Thyroid gland (tissue), 4 donors: ENCODE data around the gene ANKRD11. TPM values are rescaled to one million over a fixed set of nuclear protein-coding genes. Genes with fewer than 3 reads are reported as not detected.
"Not testable (repeated sequence)": the region's sequence is repeated elsewhere in the genome, so short reads cannot be mapped to it uniquely, and the experiment has no call there.

Experiments
- DNase-seq, 2 donors: peaks; one replicate each; pipeline ENCODE4 v3.0.0-alpha.2; 2019
- H3K27ac ChIP-seq, 3 donors: fragments of 200-600 bp; sonication (generic); 1 replicate in 2 of 3; 2 replicates in 1 of 3; pipeline ENCODE4 v1.5.1; 2016 to 2019; ENCODE audit warnings: mild to moderate bottlenecking in 1 of 3, moderate library complexity in 1 of 3
- H3K27me3 ChIP-seq: fragments of 200-600 bp; sonication (generic); one replicate; pipeline ENCODE4 v1.5.1; 2019
- H3K36me3 ChIP-seq, 2 donors: fragments of 200-600 bp; sonication (generic); one replicate each; pipeline ENCODE4 v1.5.1; 2016 to 2019
- H3K4me1 ChIP-seq, 2 donors: fragments of 200-600 bp; sonication (generic); one replicate each; pipeline ENCODE4 v1.5.1; 2017 to 2019
- H3K4me3 ChIP-seq, 3 donors: fragments of 200-600 bp; sonication (generic); replicated peaks in 1 of 3; 1 replicate in 2 of 3; 2 replicates in 1 of 3; pipeline ENCODE4 v1.5.1; 2016; ENCODE audit warnings: mild to moderate bottlenecking in 1 of 3
- H3K9me3 ChIP-seq: fragments of 200-600 bp; sonication (generic); one replicate; pipeline ENCODE4 v1.5.1; 2017
- CTCF ChIP-seq, 6 experiments: fragments of 200-600 bp in 3 of 6; fragments of 450-650 bp in 3 of 6; sonication (generic) in 3 of 6; IDR thresholded peaks; one replicate each; pipeline ENCODE4 v1.5.1; 2016 to 2019; ENCODE audit warnings: antibody characterized with exemption in 6 of 6, mild to moderate bottlenecking in 2 of 6, inconsistent platforms in 1 of 6, moderate library complexity in 1 of 6
- POLR2A ChIP-seq, 2 donors: fragments of 450-650 bp; IDR thresholded peaks; one replicate each; pipeline ENCODE4 v1.6.1; 2017; ENCODE audit warnings: antibody characterized with exemption in 2 of 2, mild to moderate bottlenecking in 2 of 2, moderate library complexity in 1 of 2
- whole genome bisulfite sequencing, 2 donors: methylation state at CpG; one replicate each; pipeline ENCODE4 v1.1.5; 2017; 5-methylcytosine and 5-hydroxymethylcytosine counted together
- intact Hi-C: fragments of 100-400 bp; cut with DNase I; formaldehyde crosslinking; loops from one replicate; pipeline ENCODE4 v1.15.1; 2023
- total RNA-seq, 4 donors: library from RNA; depleted of rRNA; stranded (reverse); fragments of >200 nt; gene quantifications; one replicate each; pipeline ENCODE4 v1.2.3, GENCODE V29; 2016

ANKRD11 gene
- total RNA-seq, 4 donors from 2014 or later: 62.1 to 90.4 (median 75.0) TPM

GRCh38 chr16:89434490-89434889 lies 55.9 kb downstream of the ANKRD11 start:
- WGBS, 2 donors: 87 to 91% methylated on average over 8 of the region's 8 CpGs
- H3K4me1 ChIP-seq: peaks cover 22 to 29% of the 10 kb centered on the region in 2 donors
- TF ChIP-seq POLR2A (IDR thresholded peaks at IDR 0.05): no peak
- TF ChIP-seq CTCF (IDR thresholded peaks at IDR 0.05): no peak

GRCh38 chr16:89433363-89433984 lies 56.9 kb downstream of the ANKRD11 start:
- H3K27ac ChIP-seq, H3K9me3 ChIP-seq, DNase-seq, H3K27me3 ChIP-seq, H3K36me3 ChIP-seq, intact Hi-C loops, H3K4me3 ChIP-seq: not testable (repeated sequence)
- WGBS, 2 donors: 93 to 95% methylated on average over 21 to 22 of the region's 22 CpGs
- peaks cover 22 to 29% of the 10 kb centered on the region in 2 donors for H3K4me1 ChIP-seq

More at GRCh38 chr16:89434490-89434889, 55.9 kb downstream of the ANKRD11 start:
- H3K27me3 ChIP-seq: no peaks in the 10 kb centered on the region
- intact Hi-C loops: no loop called here
- no peaks in the 10 kb centered on the region for H3K9me3 ChIP-seq
- H3K4me3 ChIP-seq: no peak overlapping the region
- DNase-seq: no peak
- no peak overlapping the region for H3K27ac ChIP-seq
- H3K36me3 ChIP-seq: no peaks in the 10 kb centered on the region

GRCh38 chr16:89431630-89432029 lies 58.7 kb downstream of the ANKRD11 start:
- intact Hi-C loops: no loop called here
- no peak overlapping the region for H3K27ac ChIP-seq

GRCh38 chr16:89431158-89431584 lies 59.2 kb downstream of the ANKRD11 start:
- no peaks in the 10 kb centered on the region for H3K9me3 ChIP-seq
- intact Hi-C loops: no loop called here
- H3K4me3 ChIP-seq: no peak overlapping the region
- no peaks in the 10 kb centered on the region for H3K36me3 ChIP-seq
- peak; percentile 82 to 85 for DNase-seq
- no peak for TF ChIP-seq CTCF (IDR thresholded peaks at IDR 0.05)
- TF ChIP-seq POLR2A (IDR thresholded peaks at IDR 0.05): no peak
- H3K27me3 ChIP-seq: no peaks in the 10 kb centered on the region
- H3K27ac ChIP-seq: no peak overlapping the region
- H3K4me1 ChIP-seq: peaks cover 22 to 33% of the 10 kb centered on the region in 2 donors
- WGBS, 2 donors: 19 to 40% methylated on average over 10 to 12 of the region's 12 CpGs

More at GRCh38 chr16:89431630-89432029, 58.7 kb downstream of the ANKRD11 start:
- Histone ChIP-seq H3K36me3 (no peaks in the 10 kb centered on the region), H3K9me3 (no peaks in the 10 kb centered on the region), H3K4me3 (no peak overlapping the region), H3K27me3 (no peaks in the 10 kb centered on the region), H3K4me1 (peaks cover 22 to 29% of the 10 kb centered on the region in 2 donors)
- 50 to 51% methylated on average over 4 of the region's 4 CpGs for WGBS, 2 donors
- DNase-seq: no peak
- no peak for TF ChIP-seq CTCF (IDR thresholded peaks at IDR 0.05)
- TF ChIP-seq POLR2A (IDR thresholded peaks at IDR 0.05): no peak

DNA sequence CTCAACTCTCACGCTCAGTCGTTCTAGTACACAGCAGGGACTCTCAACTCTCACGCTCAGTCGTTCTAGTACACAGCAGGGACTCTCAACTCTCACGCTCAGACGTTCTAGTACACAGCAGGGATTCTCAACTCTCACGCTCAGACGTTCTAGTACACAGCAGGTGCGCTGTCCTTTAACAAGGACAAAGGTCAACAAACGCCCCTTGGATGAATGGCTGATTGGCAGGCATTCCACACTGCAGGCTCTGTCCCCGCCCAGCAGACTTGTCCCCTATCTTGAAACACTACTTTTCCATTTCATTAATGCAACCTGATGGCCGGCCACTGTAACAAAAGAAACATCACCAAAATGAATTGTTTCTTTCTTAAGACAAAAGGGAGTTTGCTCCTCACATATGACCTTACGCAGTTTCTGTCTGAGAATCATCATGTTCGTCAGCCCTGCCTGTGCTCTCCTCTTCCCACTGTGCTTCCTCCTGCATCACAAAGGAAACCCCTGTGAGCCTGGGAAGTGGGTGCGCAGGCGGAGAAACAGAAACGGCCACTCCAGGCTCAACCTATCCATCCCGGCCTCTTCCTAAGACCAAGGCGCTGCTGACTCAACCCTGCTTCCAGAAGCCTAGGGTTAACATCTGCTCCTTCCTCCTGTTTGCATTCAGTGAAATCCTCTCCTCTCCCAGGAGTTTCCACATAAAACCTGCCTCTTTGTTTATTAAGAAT lies 59.8 kb downstream of the ANKRD11 start:
- Histone ChIP-seq H3K27ac (no peak overlapping the region), H3K9me3 (no peaks in the 10 kb centered on the region), H3K4me3 (no peak overlapping the region), H3K36me3 (no peaks in the 10 kb centered on the region), H3K4me1 (peaks cover 22 to 38% of the 10 kb centered on the region in 2 donors), H3K27me3 (no peaks in the 10 kb centered on the region)
- no peak for DNase-seq
- intact Hi-C loops: no loop called here
- TF ChIP-seq POLR2A (IDR thresholded peaks at IDR 0.05) (no peak), CTCF (IDR thresholded peaks at IDR 0.05) (no peak)
- 83 to 87% methylated on average over 19 of the region's 19 CpGs for WGBS, 2 donors

DNA sequence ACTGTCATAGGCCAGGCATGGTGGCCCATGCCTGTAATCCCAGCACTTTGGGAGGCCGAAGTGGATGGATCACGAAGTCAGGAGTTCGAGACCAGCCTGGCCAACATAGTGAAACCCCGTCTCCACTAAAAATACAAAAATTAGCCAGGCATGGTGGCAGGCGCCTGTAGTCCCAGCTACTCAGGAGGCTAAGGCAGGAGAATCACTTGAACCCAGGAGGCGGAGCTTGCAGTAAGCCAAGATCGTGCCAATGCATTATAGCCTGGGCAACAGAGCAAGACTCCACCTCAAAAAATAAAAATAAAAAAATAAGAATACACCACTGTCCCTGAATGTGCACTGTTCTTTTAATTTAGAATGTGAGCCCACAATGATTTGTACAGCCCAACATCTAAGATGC lies 61.8 kb downstream of the ANKRD11 start:
- H3K36me3 ChIP-seq, H3K9me3 ChIP-seq, intact Hi-C loops, H3K27me3 ChIP-seq, H3K27ac ChIP-seq, H3K4me3 ChIP-seq, DNase-seq: not testable (repeated sequence)
- peaks cover 15 to 39% of the 10 kb centered on the region in 2 donors for H3K4me1 ChIP-seq
- WGBS, 2 donors: 94 to 96% methylated on average over 7 of the region's 7 CpGs
